Fibroblast of the aortic adventitia (primary cell): ENCODE measurements around the gene SNX7. TPM values are rescaled to one million over a fixed set of nuclear protein-coding genes. Genes with fewer than 3 reads are reported as not detected.

Source experiments
- DNase-seq: peaks from one replicate; pipeline ENCODE4 v3.0.0-alpha.2; 2010; ENCODE audit warnings: low read depth
- H3K4me3 ChIP-seq: 2 replicates; pipeline ENCODE4 v1.5.1; 2011; ENCODE audit warnings: low read depth, mild to moderate bottlenecking, control low read depth, low read length, moderate library complexity
- total RNA-seq: library from RNA; depleted of rRNA; stranded (reverse); fragments of >200 nt; gene quantifications from 2 replicates; pipeline ENCODE4 v1.2.3, GENCODE V29; 2012; ENCODE audit warnings: low replicate concordance
- TF ChIP-seq, protein P1 (sequence below): IDR thresholded peaks from 2 replicates; pipeline ENCODE4 v1.5.1; 2011; ENCODE audit warnings: mild to moderate bottlenecking, low read length, control low read depth, inconsistent platforms; ENCODE audit not compliant: insufficient read depth

The SNX7 gene
- total RNA-seq, 1 donor, result 83.0 TPM

DNA sequence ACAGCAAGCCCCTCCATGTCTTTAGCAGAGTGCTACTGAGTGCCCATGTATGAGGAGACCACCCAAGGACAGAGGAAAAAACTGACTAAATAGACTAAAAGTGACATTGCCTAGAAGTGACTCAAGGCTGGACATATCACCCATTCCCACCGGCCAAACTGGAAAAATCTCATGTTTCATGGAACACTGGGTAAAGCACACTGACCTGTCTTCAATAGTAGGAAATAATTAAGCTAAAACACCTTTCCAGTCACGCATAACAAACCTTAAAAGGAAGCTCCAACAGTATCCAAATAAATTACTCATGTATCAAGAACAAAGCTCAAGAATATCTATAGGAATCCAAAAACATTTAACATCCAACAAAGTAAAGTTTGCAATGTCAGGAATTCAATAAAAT lies 120.4 kb downstream of the SNX7 start:
- DNase-seq, result no peak
- no peak overlapping the region for H3K4me3 ChIP-seq
- TF ChIP-seq, protein P1, sequence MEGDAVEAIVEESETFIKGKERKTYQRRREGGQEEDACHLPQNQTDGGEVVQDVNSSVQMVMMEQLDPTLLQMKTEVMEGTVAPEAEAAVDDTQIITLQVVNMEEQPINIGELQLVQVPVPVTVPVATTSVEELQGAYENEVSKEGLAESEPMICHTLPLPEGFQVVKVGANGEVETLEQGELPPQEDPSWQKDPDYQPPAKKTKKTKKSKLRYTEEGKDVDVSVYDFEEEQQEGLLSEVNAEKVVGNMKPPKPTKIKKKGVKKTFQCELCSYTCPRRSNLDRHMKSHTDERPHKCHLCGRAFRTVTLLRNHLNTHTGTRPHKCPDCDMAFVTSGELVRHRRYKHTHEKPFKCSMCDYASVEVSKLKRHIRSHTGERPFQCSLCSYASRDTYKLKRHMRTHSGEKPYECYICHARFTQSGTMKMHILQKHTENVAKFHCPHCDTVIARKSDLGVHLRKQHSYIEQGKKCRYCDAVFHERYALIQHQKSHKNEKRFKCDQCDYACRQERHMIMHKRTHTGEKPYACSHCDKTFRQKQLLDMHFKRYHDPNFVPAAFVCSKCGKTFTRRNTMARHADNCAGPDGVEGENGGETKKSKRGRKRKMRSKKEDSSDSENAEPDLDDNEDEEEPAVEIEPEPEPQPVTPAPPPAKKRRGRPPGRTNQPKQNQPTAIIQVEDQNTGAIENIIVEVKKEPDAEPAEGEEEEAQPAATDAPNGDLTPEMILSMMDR, result no peak

- TF ChIP-seq, protein P1, result no peak
- DNase-seq, result no peak
- H3K4me3 ChIP-seq, result no peak overlapping the region
These were observed 122.3 kb downstream of the SNX7 start for GRCh38 chr1:98783821-98784220.

DNA sequence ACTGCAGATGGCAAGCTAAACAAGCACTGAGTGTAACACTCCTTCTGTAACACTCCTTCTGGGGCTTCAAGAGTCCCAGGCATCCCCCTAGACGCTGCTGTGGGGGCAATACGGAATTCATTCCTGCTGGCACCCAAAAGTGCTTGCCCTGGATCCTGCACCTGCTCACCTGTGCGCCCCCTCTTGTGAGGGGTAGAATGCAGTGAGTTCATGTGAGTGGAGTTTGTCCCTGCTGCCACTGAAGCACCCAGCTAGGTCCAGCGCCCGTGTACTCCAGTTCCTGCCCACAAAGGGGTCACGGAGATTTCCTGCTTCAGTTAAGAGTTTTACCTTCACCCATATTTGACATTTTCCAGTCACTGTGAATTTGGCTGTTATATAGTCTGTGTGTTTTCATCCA lies 130.0 kb downstream of the SNX7 start:
- no peak overlapping the region for H3K4me3 ChIP-seq
- TF ChIP-seq, protein P1, result no peak
- no peak for DNase-seq

DNA sequence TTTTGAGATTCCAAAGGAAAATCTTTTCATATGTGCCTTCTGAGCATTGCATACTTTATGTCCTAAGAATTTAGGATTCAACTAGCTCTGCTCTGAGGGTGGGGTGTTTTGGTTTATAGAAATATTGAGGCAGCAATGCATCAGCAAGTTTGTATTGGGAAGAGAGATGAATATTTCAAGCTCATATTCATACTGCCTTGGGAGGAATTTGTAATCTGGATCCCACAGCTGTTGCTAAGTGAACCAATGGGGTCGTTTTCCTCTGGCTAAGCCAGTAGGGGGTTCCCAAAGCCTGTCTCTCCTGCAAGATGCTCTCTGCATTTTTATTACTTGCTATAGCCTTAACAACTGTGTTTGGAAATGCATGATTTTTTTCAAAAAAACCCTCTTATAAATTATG lies 130.6 kb downstream of the SNX7 start:
- DNase-seq, result peak; percentile 40
- TF ChIP-seq, protein P1, result no peak
- no peak overlapping the region for H3K4me3 ChIP-seq

GRCh38 chr1:98793136-98793535 lies 131.6 kb downstream of the SNX7 start:
- no peak for DNase-seq

GRCh38 chr1:98794196-98794886 lies 132.8 kb downstream of the SNX7 start:
- TF ChIP-seq, protein P1, result peak; percentile 91
- DNase-seq, result peak; percentile 81
- no peak overlapping the region for H3K4me3 ChIP-seq

More at GRCh38 chr1:98793136-98793535, 131.6 kb downstream of the SNX7 start:
- TF ChIP-seq, protein P1, result no peak
- no peak overlapping the region for H3K4me3 ChIP-seq

DNA sequence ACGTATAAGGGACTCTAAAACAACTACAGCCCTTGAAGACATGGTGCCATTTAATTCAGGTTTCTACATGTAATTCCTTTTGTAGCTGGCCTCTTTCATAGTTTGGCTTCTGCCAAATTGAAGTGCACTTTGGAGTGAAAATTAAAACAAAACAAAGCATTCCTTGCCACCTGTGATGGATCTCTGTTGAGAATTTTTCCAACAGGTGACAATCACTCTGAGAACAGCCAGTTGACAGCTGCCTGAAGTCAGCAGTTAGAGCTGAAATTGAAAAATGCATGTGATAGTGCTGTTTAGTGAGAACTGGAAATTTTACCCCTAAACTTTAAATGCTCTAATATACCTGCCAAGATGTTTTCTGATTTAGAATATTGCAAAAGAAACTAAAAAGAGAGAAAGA lies 134.5 kb downstream of the SNX7 start:
- DNase-seq, result no peak
- TF ChIP-seq, protein P1, result no peak
- H3K4me3 ChIP-seq, result no peak overlapping the region
